Mesenchymal stem cell (in vitro differentiated cells and primary cell): Measurements from ENCODE around the gene PITPNC1.

Source experiments
- DNase-seq: peaks from one replicate; pipeline ENCODE4 v3.0.0-alpha.2; 2013
- H2AFZ ChIP-seq: one replicate; pipeline ENCODE4 v1.6.1; 2013; ENCODE audit warnings: low read depth, mild to moderate bottlenecking, control low read depth, inconsistent platforms, low read length, moderate library complexity
- H2AK5ac ChIP-seq: 2 replicates; pipeline ENCODE4 v1.6.1; 2013; ENCODE audit warnings: low read length, moderate library complexity, mild to moderate bottlenecking, inconsistent platforms; ENCODE audit not compliant: severe bottlenecking
- H2BK120ac ChIP-seq: one replicate; pipeline ENCODE4 v1.6.1; 2013; ENCODE audit warnings: low read depth, mild to moderate bottlenecking, inconsistent platforms, low read length, moderate library complexity
- H2BK12ac ChIP-seq, 2 experiments: one replicate each; pipeline ENCODE4 v1.6.1; 2013; ENCODE audit warnings: inconsistent platforms in 2 of 2, low read length in 2 of 2, mild to moderate bottlenecking in 2 of 2, moderate library complexity in 2 of 2, control low read depth in 1 of 2
- H2BK15ac ChIP-seq: one replicate; pipeline ENCODE4 v1.6.1; 2013; ENCODE audit warnings: mild to moderate bottlenecking, low read depth, inconsistent platforms; ENCODE audit not compliant: poor library complexity, severe bottlenecking
- H2BK5ac ChIP-seq: 2 replicates; pipeline ENCODE4 v1.6.1; 2013; ENCODE audit warnings: low read depth, mild to moderate bottlenecking, low read length, control low read depth, inconsistent platforms; ENCODE audit not compliant: poor library complexity, severe bottlenecking
- H3K14ac ChIP-seq, 2 experiments: one replicate each; pipeline ENCODE4 v1.6.1; 2013; ENCODE audit warnings: inconsistent platforms in 2 of 2, low read length in 2 of 2, control low read depth in 1 of 2, mild to moderate bottlenecking in 1 of 2, moderate library complexity in 1 of 2
- H3K18ac ChIP-seq, 2 experiments: one replicate each; pipeline ENCODE4 v1.6.1; 2013; ENCODE audit warnings: inconsistent platforms in 2 of 2, low read length in 2 of 2, control low read depth in 1 of 2, low read depth in 1 of 2, mild to moderate bottlenecking in 1 of 2
- H3K23ac ChIP-seq, 2 experiments: one replicate each; pipeline ENCODE4 v1.6.1; 2013; ENCODE audit warnings: inconsistent platforms in 2 of 2, low read length in 2 of 2, mild to moderate bottlenecking in 2 of 2, moderate library complexity in 2 of 2, control low read depth in 1 of 2
- H3K27ac ChIP-seq: 2 replicates; pipeline ENCODE4 v1.5.1; 2013; ENCODE audit warnings: mild to moderate bottlenecking, moderate library complexity, low read length, control low read depth, inconsistent platforms; ENCODE audit not compliant: poor library complexity, severe bottlenecking
- H3K27me3 ChIP-seq, 2 experiments: 2 replicates each; pipeline versions ENCODE4 v1.6.1 to v1.7.0; 2013; ENCODE audit warnings: low read length in 2 of 2, mild to moderate bottlenecking in 2 of 2, moderate library complexity in 2 of 2, control low read depth in 1 of 2, inconsistent platforms in 1 of 2; ENCODE audit not compliant: control insufficient read depth in 1 of 2, insufficient read depth in 1 of 2
- H3K36me3 ChIP-seq, 2 experiments: 2 replicates each; pipeline versions ENCODE4 v1.6.1 to v1.7.0; 2013; ENCODE audit warnings: low read length in 2 of 2, control low read depth in 1 of 2, inconsistent platforms in 1 of 2, low read depth in 1 of 2, mild to moderate bottlenecking in 1 of 2; ENCODE audit not compliant: insufficient read depth in 2 of 2, control insufficient read depth in 1 of 2
- H3K4ac ChIP-seq, 2 experiments: one replicate each; pipeline ENCODE4 v1.6.1; 2013; ENCODE audit warnings: inconsistent platforms in 2 of 2, low read length in 2 of 2, mild to moderate bottlenecking in 2 of 2, moderate library complexity in 2 of 2, control low read depth in 1 of 2, low read depth in 1 of 2
- H3K4me1 ChIP-seq: 2 replicates; pipeline ENCODE4 v1.6.1; 2013; ENCODE audit warnings: low read depth, low read length, control low read depth; ENCODE audit not compliant: control insufficient read depth, insufficient read depth
- H3K4me2 ChIP-seq: 2 replicates; pipeline ENCODE4 v1.6.1; 2013; ENCODE audit warnings: low read length, mild to moderate bottlenecking, inconsistent platforms; ENCODE audit not compliant: poor library complexity, severe bottlenecking
- H3K4me3 ChIP-seq, 2 experiments: 2 replicates each; pipeline versions ENCODE4 v1.5.1 to v1.7.0; 2013; ENCODE audit warnings: low read length in 2 of 2, mild to moderate bottlenecking in 2 of 2, control low read depth in 1 of 2, low read depth in 1 of 2; ENCODE audit not compliant: insufficient read depth in 1 of 2
- H3K79me1 ChIP-seq: replicated peaks from 2 replicates; pipeline ENCODE4 v1.6.1; 2013; ENCODE audit warnings: mild to moderate bottlenecking, control low read depth, low read length, inconsistent platforms; ENCODE audit not compliant: poor library complexity, severe bottlenecking
- H3K9ac ChIP-seq: 2 replicates; pipeline ENCODE4 v1.7.0; 2013; ENCODE audit warnings: mild to moderate bottlenecking, low read length, moderate library complexity
- H3K9me3 ChIP-seq: 2 replicates; pipeline ENCODE4 v1.7.0; 2013; ENCODE audit warnings: mild to moderate bottlenecking, low read length; ENCODE audit not compliant: control insufficient read depth
- H4K8ac ChIP-seq: one replicate; pipeline ENCODE4 v1.6.1; 2013; ENCODE audit warnings: inconsistent platforms, mild to moderate bottlenecking, low read length, moderate library complexity
- H4K91ac ChIP-seq: one replicate; pipeline ENCODE4 v1.6.1; 2013; ENCODE audit warnings: mild to moderate bottlenecking, low read length, inconsistent platforms
- WGBS: methylation state at CpG from one replicate; pipeline ENCODE4 v1.1.7; 2013; ENCODE audit warnings: mixed read lengths; 5-methylcytosine and 5-hydroxymethylcytosine counted together

Gene PITPNC1

DNA sequence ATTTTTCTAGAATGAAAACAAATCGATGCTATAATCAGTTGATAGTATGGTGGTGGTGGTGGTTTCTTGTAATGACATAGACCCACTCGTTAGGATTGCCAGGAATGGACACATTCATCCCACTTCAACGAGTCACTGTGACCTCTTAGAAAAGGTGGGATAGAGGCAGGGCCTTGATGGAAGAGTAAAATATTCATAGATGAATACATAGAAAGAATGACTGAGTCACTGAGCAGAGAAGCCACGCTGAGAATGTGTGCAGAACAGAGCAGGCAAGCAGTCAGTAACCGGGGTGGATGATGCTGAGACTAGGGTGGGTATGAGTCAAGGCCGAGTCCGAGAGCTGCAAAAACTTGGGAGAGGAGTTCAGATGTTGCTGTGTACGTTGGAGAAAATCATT lies 129.9 kb downstream of the PITPNC1 start:
- Histone ChIP-seq H3K9ac (no peak overlapping the region), H3K27ac (no peak overlapping the region), H2BK15ac (no peak overlapping the region), H3K4ac (no peak overlapping the region), H3K18ac (no peak overlapping the region), H4K91ac (no peak overlapping the region), H2AFZ (no peak overlapping the region), H3K36me3 (no peaks in the 10 kb centered on the region), H3K9me3 (peaks cover 2% of the 10 kb centered on the region), H3K23ac (no peak overlapping the region), H3K4me2 (no peak overlapping the region), H2AK5ac (no peak overlapping the region), H3K4me3 (no peak overlapping the region), H3K27me3 (no peaks in the 10 kb centered on the region), H3K14ac (no peak overlapping the region), H4K8ac (no peak overlapping the region), H3K79me1 (peaks cover 8% of the 10 kb centered on the region), H2BK120ac (no peak overlapping the region), H3K4me1 (no peaks in the 10 kb centered on the region), H2BK5ac (no peak overlapping the region), H2BK12ac (no peak overlapping the region)
- 72% methylated on average over 8 of the region's 8 CpGs for WGBS
- peak; percentile 27 for DNase-seq

DNA sequence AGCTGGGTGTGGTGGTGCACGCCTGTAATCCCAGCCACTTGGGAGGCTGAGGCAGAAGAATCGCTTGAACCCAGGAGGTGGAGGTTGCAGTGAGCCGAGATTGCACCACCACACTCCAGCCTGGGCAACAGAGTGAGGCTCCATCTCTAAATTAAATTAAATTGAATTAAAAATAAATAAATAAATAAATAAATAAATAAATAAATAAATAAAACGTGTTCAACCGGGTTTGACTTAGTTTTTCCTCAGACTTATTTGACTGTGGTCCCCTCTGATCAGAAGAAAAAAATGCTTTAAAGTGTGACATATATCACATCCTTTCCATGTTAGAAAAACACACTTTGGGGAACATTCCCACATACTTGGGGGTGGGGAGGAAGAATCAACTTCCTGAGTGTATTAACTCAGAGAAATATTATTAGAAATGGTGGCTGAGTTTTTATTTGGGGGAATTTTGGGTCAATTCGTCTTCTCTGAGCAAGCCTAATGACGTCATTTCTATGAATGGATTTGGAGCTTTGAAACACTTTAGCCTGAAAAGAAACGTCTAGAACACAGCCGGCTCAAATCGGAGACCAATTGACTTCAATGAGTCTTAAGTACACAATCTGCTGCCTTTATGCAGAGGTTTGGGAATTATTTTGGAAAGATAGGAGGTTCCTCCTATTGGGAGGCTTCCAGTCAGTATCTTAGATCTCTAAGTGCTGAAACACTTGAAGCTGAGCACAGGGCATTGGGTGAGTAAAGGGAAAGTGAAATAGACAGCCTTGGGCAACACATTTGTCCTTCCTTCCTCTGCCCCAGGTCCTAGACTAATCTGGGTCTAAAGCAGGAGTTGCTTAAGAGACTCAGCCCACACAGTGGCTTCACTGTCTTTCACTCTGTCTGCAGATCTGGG lies 132.6 kb downstream of the PITPNC1 start:
- no peaks in the 10 kb centered on the region for H3K27me3 ChIP-seq
- no peak overlapping the region for H3K27ac ChIP-seq
- H2AFZ ChIP-seq = no peak overlapping the region
- H3K79me1 ChIP-seq = peaks cover 9% of the 10 kb centered on the region
- no peak overlapping the region for H2AK5ac ChIP-seq
- peak overlapping the region; percentile 56 for H3K9ac ChIP-seq
- H2BK15ac ChIP-seq = no peak overlapping the region
- H4K8ac ChIP-seq = no peak overlapping the region
- H3K36me3 ChIP-seq = no peaks in the 10 kb centered on the region
- H3K23ac ChIP-seq = no peak overlapping the region
- H3K9me3 ChIP-seq = peaks cover 2% of the 10 kb centered on the region
- H3K18ac ChIP-seq = no peak overlapping the region
- no peak overlapping the region for H3K4me2 ChIP-seq
- no peak overlapping the region for H2BK12ac ChIP-seq
- H2BK5ac ChIP-seq = no peak overlapping the region
- H3K4me1 ChIP-seq = no peaks in the 10 kb centered on the region
- 86% methylated on average over 5 of the region's 10 CpGs for WGBS
- DNase-seq = peak; percentile 72
- no peak overlapping the region for H3K4ac ChIP-seq
- H2BK120ac ChIP-seq = no peak overlapping the region
- H3K4me3 ChIP-seq = peak overlapping the region in 1 of 2 experiments; percentile 66
- H3K14ac ChIP-seq = peak overlapping the region in 1 of 2 experiments; percentile 29
- no peak overlapping the region for H4K91ac ChIP-seq

- Histone ChIP-seq H3K18ac (no peak overlapping the region), H3K4ac (no peak overlapping the region), H3K23ac (no peak overlapping the region), H4K91ac (no peak overlapping the region), H3K9ac (no peak overlapping the region), H3K9me3 (peaks cover 2% of the 10 kb centered on the region), H2AK5ac (no peak overlapping the region), H4K8ac (no peak overlapping the region), H3K4me2 (no peak overlapping the region), H3K4me3 (no peak overlapping the region), H2BK15ac (no peak overlapping the region), H2BK5ac (no peak overlapping the region), H3K27me3 (no peaks in the 10 kb centered on the region), H2AFZ (no peak overlapping the region), H2BK120ac (no peak overlapping the region), H3K4me1 (no peaks in the 10 kb centered on the region), H3K79me1 (peaks cover 9% of the 10 kb centered on the region), H3K36me3 (no peaks in the 10 kb centered on the region), H2BK12ac (no peak overlapping the region), H3K27ac (no peak overlapping the region), H3K14ac (no peak overlapping the region)
- WGBS = 100% methylated on average over 2 of the region's 3 CpGs
- no peak for DNase-seq
These were observed 133.9 kb downstream of the PITPNC1 start for GRCh38 chr17:67511012-67511411.

GRCh38 chr17:67511804-67512203 lies 134.7 kb downstream of the PITPNC1 start:
- H2BK120ac ChIP-seq = no peak overlapping the region
- H2AFZ ChIP-seq = no peak overlapping the region
- no peaks in the 10 kb centered on the region for H3K4me1 ChIP-seq
- whole genome bisulfite sequencing = 93% methylated on average over 2 of the region's 2 CpGs
- H3K27me3 ChIP-seq = no peaks in the 10 kb centered on the region
- H3K27ac ChIP-seq = no peak overlapping the region
- no peak overlapping the region for H3K4me3 ChIP-seq
- no peak overlapping the region for H3K18ac ChIP-seq
- no peak overlapping the region for H3K4ac ChIP-seq
- H3K4me2 ChIP-seq = no peak overlapping the region
- H2BK15ac ChIP-seq = no peak overlapping the region
- H3K9ac ChIP-seq = no peak overlapping the region
- H3K79me1 ChIP-seq = peaks cover 9% of the 10 kb centered on the region
- no peak overlapping the region for H3K14ac ChIP-seq
- no peak overlapping the region for H2BK5ac ChIP-seq
- no peak overlapping the region for H4K91ac ChIP-seq
- H2AK5ac ChIP-seq = no peak overlapping the region
- DNase-seq = no peak
- no peak overlapping the region for H4K8ac ChIP-seq
- H2BK12ac ChIP-seq = no peak overlapping the region
- H3K23ac ChIP-seq = no peak overlapping the region
- no peaks in the 10 kb centered on the region for H3K36me3 ChIP-seq
- peaks cover 2% of the 10 kb centered on the region for H3K9me3 ChIP-seq
